Activated naive CD4-positive, alpha-beta T cell treated with Interleukin-2 at 50 U/mL for 16 hours (primary cell): Measurements from ENCODE around the gene RELN.
"Not testable (repeated sequence)": the region's sequence is repeated elsewhere in the genome, so short reads cannot be mapped to it uniquely, and the experiment has no call there.

Experiments used
- DNase-seq: peaks from one replicate; pipeline ENCODE4 v3.0.0-alpha.2; 2020

Gene RELN

GRCh38 chr7:103541026-103541425 lies 448.4 kb downstream of the RELN start:
- DNase-seq, result no peak

DNA sequence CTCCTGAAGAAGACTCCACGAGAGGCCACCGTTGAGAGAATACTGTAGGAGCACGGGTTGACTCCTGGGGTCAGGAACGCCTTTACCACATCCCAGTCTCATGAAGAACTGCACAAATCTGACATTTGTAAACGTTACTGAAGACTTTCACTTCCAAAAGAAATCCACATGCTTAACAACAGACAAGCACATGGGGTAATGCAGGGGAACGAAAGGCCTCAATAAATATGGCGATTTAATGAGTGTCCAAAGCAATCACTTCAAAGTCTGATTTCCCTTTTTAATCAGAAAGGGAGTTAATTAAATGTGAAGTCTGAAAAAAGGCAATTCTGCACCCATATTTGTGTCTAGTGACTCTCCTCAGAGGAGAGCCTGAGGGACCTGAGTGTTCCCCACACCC lies 449.1 kb downstream of the RELN start:
- no peak for DNase-seq

DNA sequence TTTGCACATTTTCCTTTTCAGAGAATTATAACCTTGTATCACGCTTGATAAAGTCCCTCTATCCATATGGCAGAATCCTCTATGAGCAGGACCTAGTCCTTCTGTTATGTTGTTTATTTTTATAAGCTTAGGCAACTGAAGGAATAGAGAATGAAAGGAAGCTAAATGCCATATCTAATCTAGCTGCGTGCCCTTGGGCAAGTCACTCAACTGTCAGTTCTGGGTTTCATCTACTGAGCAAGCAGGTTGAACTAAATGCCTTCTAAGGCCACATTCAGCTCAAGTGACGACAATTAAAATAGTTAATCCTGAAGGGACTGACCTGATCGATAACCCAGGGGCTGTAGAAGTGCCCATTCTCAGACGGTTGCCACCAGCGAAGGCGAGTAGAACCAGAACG lies 449.6 kb downstream of the RELN start:
- DNase-seq, result no peak

DNA sequence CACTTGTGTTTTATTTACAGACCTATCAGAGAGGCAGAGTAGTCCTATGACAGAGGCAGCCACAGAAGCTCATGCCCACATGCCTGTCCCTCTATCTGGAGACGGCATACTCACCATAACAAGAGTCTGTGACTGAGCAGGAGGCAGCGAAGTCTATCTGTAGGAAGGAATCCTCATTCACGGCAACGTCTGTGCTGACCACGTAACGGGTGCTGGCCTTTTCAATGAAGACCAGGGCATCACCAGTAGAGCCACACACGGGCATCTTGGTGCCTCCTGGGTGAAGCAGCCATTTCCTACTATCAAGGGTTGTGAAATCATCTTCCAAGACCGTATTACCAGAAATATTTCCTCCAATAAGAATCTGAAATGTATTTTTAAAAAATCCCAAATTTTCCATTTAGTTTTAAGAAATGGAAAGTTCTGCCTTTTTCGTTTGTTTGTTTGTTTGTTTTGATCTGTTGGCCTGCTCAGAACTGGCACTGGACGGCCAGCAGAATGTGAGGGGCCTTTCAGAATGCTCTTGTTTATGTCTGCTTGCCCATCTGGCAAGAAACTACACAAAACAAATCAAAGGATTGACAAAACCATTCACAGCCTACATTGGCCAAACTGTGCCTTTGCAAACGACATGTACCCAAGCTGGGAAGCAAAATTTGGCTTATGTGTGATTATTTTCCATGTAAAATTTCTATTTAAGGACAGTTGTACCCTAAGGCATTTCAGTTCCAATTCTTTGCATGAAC lies 450.3 kb downstream of the RELN start:
- no peak for DNase-seq

DNA sequence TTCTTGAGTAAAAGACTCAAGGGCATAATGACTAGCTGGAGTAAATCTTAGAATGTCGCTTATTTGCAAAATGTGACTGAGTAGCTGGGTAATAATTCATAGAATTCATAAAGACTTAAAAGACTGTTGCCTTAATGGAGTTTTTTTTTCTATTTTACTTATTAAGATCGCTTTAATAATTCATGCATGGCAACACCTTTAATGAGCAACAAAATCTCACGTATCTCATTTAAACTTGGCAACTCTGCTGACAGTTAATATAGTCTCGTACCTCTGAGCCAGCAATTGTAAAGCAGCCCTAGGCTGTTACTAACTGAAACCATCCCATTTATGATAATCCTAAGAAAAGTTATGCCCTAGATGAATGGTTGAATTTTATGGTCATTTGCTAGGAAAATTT lies 455.7 kb downstream of the RELN start:
- no peak for DNase-seq

GRCh38 chr7:103532955-103533354 lies 456.5 kb downstream of the RELN start:
- no peak for DNase-seq

- no peak for DNase-seq
Observed at GRCh38 chr7:103528152-103528551, 461.3 kb downstream of the RELN start.

- DNase-seq, result no peak
Observed at GRCh38 chr7:103525937-103526336, 463.5 kb downstream of the RELN start.

DNA sequence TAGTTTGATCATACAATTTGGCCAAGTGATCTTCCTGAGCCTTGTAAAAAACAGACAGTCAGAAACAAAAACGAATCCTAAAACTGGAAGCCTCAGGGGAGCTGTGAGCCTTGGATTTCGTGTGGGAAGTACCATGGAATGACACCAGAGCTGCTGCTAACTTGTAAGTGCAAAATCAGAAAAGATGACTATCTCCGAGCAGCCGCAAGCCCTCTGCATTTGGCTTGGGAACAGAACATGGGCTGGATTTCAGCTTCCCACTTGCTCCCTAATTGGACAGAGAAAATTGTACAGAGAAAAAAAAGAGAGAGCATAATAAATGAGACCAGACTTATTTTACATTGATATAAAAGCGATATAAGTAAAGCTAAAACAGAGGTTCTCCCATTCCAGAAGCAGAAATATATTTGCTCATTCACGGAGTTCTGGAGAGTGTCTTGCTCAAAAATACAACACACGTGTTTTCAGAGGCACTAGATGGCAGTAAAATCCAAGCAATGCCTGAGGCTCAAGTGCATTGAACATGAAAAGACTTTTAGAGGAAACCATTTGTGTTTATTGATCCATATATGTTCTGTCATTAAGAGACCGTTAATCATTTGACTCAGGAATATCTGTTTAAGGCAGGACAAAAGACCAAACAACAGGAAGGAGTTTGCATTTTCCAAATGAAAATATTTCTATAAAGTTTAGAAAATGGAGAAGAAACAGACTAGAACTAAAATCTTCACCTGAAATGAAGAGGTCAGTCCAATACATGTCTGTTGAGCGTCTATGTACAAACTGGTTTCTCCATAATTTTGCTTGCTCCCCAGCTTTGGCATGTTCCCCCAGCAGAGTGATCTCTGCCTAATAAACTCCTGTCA lies 465.2 kb downstream of the RELN start:
- no peak for DNase-seq

DNA sequence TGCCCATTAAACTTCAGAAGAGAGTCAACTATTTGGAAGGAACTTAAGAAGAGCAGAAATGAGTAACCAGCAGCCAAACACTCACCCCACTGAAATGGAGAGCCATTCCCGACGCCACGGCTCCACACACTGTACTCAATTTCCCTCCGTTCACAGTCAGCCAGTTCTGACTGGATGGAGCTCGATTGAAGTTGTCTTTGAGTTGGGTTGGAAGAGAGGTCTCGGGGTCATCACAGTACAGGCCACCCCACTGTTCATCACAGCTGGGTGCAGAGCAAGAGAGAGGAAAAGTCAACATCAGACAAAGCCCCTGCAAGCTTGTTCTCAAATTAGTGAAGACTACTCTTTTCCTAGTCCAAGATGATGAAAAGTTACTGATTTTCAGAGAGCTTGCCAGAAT lies 467.5 kb downstream of the RELN start:
- DNase-seq, result no peak

GRCh38 chr7:103504505-103505135 lies 484.8 kb downstream of the RELN start:
- DNase-seq, result no peak

GRCh38 chr7:103501206-103501605 lies 488.3 kb downstream of the RELN start:
- DNase-seq, result no peak

DNA sequence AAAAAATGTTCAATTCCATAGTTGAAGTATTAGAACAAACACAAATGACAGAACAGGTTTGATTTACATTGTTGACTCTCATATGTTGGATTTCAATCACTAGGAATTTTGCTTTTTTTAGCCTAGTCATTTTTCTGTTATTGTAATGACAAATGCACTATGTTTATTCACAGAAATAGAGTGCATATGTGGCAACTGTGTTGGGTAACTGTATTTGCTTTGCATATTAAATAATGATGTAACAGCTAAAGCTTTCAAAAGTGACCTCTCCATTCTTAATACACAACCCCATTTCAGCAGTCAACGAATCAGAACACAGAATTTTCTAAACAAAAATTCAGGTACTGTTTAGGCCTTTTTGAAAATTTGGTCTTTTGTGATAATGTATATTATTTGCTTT lies 489.5 kb downstream of the RELN start:
- no peak for DNase-seq

- DNase-seq, result no peak
Observed at GRCh38 chr7:103487419-103487818, 502.0 kb downstream of the RELN start.

- not testable (repeated sequence) for DNase-seq
Observed at GRCh38 chr7:103486873-103487272, 502.6 kb downstream of the RELN start.

- no peak for DNase-seq
Observed at GRCh38 chr7:103480771-103481170, 508.7 kb downstream of the RELN start.

DNA sequence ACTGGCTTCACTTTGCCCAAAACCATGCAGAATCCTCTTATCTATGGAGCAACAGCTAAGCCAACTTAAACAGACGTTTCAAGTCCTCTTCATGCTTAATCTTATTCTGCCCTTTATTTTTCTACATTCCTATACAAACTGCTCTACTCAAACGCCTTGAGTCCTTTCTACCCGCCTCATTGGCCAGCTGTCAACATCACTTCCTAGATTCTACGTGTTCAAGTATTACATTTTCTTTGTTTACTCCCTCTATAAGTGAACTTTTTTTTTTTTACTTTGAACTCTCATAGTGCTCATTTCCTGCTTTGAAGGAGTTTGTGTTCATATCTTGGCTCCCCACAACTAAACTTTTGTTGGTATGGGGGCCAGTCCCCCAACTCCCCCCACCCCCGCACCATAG lies 514.5 kb downstream of the RELN start:
- no peak for DNase-seq

DNA sequence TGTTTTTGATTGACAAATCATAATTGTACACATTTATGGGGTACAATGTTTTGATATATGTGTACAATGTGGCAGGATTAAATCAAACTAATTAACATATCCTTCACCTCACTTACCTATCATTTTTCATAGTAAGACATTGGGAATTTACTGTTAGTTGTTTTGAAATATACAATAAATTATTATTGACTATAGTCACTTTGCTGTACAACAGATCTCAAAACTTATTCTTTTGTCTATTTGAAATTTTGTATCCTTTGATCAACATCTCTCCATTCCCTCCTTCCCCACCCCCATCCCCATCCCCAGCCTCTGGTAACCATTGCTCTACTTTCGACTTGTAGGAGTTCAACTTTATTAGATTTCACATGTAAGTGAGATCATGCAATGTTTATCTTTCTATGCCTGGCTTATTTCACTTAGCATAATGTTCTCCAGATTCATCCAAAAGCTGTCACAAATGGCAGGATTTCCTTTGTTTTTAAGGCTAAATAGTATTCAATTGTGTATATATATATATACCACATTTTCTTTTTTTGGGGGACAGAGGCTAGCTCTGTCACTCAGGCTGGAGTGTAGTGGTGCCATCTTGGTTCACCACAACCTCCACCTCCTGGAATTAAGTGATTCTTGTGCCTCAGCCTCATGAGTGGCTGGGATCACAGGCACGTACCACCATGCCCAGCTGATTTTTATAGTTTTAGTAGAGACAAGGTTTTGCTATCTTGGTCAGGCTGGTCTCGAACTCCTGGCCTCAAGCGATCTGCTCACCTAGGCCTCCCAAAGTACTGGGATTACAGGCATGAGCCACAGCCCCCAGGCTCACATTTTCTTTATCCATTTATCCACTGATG lies 520.1 kb downstream of the RELN start:
- no peak for DNase-seq

DNA sequence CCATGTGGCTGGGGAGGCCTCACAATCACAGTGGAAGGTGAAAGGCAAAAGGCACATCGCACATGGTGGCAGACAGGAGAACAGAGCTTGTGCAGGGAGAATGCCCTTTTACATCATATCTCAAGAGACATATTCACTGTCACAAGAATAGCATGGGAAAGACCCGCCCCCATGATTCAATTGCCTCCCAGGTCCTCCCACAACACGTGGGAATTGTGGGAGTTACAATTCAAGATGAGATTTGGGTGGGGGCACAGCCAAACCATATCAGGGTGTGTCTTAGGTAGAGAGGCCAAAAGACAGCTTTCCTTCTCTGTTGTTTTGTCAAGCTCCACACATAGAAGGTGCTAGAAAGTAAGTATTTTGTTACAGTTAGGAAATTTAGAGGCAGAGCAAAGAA lies 522.6 kb downstream of the RELN start:
- no peak for DNase-seq

DNA sequence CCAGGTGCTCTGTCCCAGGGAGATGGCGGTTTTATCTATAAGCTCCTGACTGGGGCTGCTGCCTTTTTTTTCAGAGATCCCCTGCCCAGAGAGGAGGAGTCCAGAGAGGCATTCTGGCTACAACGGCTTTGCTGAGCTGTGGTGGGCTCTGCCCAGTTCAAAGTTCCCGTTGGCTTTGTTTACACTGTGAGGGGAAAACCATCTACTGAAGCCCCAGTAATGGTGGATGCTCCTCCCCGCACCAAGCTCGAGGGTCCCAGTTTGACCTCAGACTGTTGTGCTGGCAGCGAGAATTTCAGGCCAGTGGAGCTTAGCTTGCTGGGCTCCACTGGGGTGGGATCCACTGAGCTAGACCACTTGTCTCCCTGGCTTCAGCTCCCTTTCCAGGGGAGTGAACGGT lies 527.1 kb downstream of the RELN start:
- DNase-seq, result no peak

- DNase-seq, result peak; percentile 6
Observed at GRCh38 chr7:103447073-103447960, 542.1 kb downstream of the RELN start.

- DNase-seq, result no peak
Observed at GRCh38 chr7:103446049-103446520, 543.4 kb downstream of the RELN start, which contains the start of gene SLC26A5. Gene SLC26A5, minus strand, starts transcription at chr7:103446207. Its CDS starts 24,693 bp downstream, at chr7:103421514.
